Measurements from ENCODE around the gene OFD1.

The OFD1 gene

GRCh38 chrX:13756381-13756780 is 21.8 kb downstream of the OFD1 start:
- no peak for DNase-seq (ENCODE audit: low spot score)
- TF ChIP-seq CTCF (conservative IDR thresholded peaks at IDR 0.05; ENCODE audit: low read depth) = no peak
- H3K27ac ChIP-seq = no peak overlapping the region
- CTCF ChIA-PET = interaction anchor here (0.6 to 0.7 kb wide), 2 partner anchors 17 to 53 kb away, joined by 3 to 7 read pairs; no protein-coding TSS in a partner anchor
- POLR2A ChIA-PET (ENCODE audit: low non-redundant PET) = no interaction called here

DNA sequence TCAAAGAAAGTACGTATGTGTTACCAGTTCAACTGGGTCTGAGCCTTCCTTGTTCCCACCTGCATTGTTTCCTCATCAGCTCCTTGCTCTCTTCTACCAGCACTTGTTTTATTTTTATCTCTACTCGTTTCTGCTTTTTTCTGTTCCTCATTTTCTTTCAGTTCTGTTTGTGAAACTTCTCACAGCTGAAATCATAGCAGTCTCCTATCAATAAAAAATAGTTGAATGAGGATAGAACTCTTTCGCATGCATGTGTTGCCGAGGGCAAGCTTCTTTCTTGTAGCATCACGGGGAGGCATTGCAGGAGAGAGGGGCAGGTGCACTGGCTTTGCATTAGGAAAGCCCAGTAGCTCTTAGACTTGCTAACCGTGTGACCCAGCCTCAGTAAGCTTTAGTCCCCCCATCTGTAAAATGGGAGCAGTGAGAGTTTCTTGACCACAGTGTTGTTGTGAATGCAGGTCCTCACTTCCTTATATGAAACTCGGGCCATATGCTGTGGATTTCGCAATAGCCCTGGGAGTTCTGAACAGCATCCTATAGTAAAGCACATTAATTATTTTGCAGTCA is 24.7 kb downstream of the OFD1 start:
- TF ChIP-seq CTCF (conservative IDR thresholded peaks at IDR 0.05; ENCODE audit: low read depth) = no peak
- H3K27ac ChIP-seq = no peak overlapping the region
- DNase-seq (ENCODE audit: low spot score) = no peak
- POLR2A ChIA-PET (ENCODE audit: low non-redundant PET) = no interaction called here
- CTCF ChIA-PET = no interaction called here

DNA sequence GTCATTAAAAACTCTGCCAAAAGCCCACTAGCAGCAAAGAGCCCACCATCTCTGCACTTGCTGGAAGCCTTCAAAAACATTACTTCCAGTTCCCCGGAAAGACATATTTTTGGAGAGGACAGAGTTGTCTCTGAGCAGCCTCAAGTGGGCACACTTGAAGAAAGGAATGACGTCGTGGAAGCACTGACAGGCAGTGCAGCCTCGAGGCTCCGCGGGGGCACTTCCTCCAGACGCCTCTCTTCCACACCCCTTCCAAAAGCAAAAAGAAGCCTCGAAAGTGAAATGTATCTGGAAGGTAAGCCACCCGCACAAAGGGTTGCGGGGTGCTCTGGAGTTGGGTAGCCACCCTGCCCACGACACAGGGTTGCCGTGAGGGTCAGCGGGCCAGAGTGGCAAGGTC is 25.9 kb downstream of the OFD1 start:
- ChIA-PET CTCF (interaction anchor here (0.6 kb wide), 1 partner anchor 786 kb away, joined by 3 read pairs; no protein-coding TSS in a partner anchor), POLR2A (ENCODE audit: low non-redundant PET) (no interaction called here)
- no peak overlapping the region for H3K27ac ChIP-seq
- TF ChIP-seq CTCF (conservative IDR thresholded peaks at IDR 0.05; ENCODE audit: low read depth) = no peak
- no peak for DNase-seq (ENCODE audit: low spot score)

GRCh38 chrX:13761606-13762414 is 27.3 kb downstream of the OFD1 start:
- POLR2A ChIA-PET (ENCODE audit: low non-redundant PET) = interaction anchor here (0.6 kb wide), 1 partner anchor 722 kb away, joined by 3 read pairs; no protein-coding TSS in a partner anchor
- CTCF ChIA-PET = no interaction called here
- no peak overlapping the region for H3K27ac ChIP-seq
- DNase-seq (ENCODE audit: low spot score) = no peak
- TF ChIP-seq CTCF (conservative IDR thresholded peaks at IDR 0.05; ENCODE audit: low read depth) = no peak

DNA sequence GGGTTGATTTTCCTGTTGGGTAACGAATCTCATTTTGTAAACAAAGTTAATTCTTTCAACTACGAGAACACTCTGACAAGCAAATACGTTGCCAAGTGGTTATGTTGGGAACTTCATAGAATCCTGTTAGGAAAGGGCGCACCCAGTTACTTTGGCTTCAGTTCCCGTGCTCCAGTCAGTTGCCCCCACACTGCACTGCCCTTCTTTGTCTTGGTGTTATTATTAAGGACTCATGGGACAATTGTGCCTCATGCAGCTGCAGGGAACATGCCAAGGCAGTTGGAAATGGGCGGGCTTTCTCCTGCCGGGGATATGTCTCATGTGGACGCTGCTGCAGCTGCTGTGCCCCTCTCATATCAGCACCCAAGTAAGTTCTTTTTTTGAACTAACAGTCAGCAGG is 28.9 kb downstream of the OFD1 start:
- DNase-seq (ENCODE audit: low spot score) = no peak
- TF ChIP-seq CTCF (conservative IDR thresholded peaks at IDR 0.05; ENCODE audit: low read depth) = no peak
- ChIA-PET CTCF (no interaction called here), POLR2A (ENCODE audit: low non-redundant PET) (no interaction called here)
- H3K27ac ChIP-seq = no peak overlapping the region

DNA sequence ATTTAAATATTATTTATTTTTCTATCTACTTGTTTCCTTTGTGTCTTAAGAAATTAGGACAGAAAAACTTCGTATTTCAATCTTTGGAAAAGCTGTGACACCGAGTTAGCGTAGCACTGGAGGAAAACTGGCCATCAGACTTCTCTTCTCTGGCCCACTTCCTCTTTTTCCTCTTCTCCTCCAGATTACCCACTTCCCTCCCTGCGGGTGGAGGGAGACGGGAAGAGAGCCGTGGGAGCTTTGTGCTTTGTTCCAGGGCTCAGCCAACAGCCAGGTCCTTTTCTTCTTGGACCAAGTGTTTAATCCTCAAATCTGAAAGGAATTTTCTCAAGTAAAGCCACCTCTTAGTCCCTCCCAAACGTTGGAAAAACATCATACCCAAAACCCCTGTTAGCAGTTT is 29.7 kb downstream of the OFD1 start:
- ChIA-PET CTCF (interaction anchor here (0.6 kb wide), 1 partner anchor 10 kb away, joined by 4 read pairs; no protein-coding TSS in a partner anchor), POLR2A (ENCODE audit: low non-redundant PET) (no interaction called here)
- no peak overlapping the region for H3K27ac ChIP-seq
- no peak for DNase-seq (ENCODE audit: low spot score)
- TF ChIP-seq CTCF (conservative IDR thresholded peaks at IDR 0.05; ENCODE audit: low read depth) = no peak
